ENCODE results near the gene UBE2L3. TPM values are rescaled to one million over a fixed set of nuclear protein-coding genes. Genes with fewer than 3 reads are reported as not detected.

UBE2L3 gene
- total and polyA plus RNA-seq, 2 of the 13 experiments (the other 11 are each of a cell fraction or from before 2014, with no cell fraction given) = 30.2 to 58.1 TPM

DNA sequence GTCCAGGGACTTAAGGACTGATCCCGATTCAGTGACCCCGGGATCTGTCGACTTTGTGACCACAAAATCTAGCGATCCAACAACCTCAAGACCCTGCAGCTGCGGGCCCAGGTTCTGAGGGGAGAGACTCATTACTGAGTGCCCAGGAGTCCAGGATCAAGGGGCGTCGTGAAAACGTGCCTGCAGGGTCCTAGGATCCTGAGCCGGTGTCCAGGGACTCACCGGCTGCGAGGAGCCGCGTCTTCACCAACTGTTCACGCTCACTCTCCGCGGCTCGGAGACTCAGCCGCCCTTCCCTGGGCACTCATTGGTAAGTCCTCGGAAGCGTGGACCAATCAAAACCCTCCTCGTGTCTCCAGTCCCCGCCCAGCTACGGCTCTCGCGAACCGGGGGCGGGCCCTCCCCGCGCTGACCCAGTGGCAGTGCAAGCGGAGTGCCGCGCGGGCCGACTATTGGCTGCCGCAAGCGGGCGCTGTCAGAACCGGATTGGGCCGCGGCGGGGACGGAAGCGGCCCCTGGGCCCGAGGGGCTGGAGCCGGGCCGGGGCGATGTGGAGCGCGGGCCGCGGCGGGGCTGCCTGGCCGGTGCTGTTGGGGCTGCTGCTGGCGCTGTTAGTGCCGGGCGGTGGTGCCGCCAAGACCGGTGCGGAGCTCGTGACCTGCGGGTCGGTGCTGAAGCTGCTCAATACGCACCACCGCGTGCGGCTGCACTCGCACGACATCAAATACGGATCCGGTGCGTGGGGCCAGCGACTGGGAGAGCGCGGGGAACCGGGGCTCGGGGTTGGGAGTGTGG, 74.5 kb downstream of the UBE2L3 start, which contains the start of gene SDF2L1 (continued):
- TF ChIP-seq, protein P1, sequence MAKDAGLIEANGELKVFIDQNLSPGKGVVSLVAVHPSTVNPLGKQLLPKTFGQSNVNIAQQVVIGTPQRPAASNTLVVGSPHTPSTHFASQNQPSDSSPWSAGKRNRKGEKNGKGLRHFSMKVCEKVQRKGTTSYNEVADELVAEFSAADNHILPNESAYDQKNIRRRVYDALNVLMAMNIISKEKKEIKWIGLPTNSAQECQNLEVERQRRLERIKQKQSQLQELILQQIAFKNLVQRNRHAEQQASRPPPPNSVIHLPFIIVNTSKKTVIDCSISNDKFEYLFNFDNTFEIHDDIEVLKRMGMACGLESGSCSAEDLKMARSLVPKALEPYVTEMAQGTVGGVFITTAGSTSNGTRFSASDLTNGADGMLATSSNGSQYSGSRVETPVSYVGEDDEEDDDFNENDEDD (CRISPR knock-in tag; IDR thresholded peaks at IDR 0.05; ENCODE audit: borderline replicate concordance) = peak; percentile 90; the same call in 1 of the 2 replicates
- TF ChIP-seq CHCHD3 (CRISPR knock-in tag; IDR thresholded peaks at IDR 0.05) (no peak), TEAD2 (CRISPR knock-in tag; IDR thresholded peaks at IDR 0.05) (no peak), MIER3 (CRISPR knock-in tag; IDR thresholded peaks at IDR 0.05; ENCODE audit: borderline replicate concordance) (no peak), ESRRA (CRISPR knock-in tag; IDR thresholded peaks at IDR 0.05; ENCODE audit: low read depth) (no peak), SMC3 (IDR thresholded peaks at IDR 0.05; ENCODE audit: low read length) (no peak), ERF (CRISPR knock-in tag; IDR thresholded peaks at IDR 0.05) (0 out of 2 replicates have a peak, but pooled peaks have one; percentile 33), FLYWCH1 (CRISPR knock-in tag; IDR thresholded peaks at IDR 0.05) (no peak), GATAD2A (CRISPR knock-in tag; IDR thresholded peaks at IDR 0.05) (peak; percentile 10; the same call in 1 of the 2 replicates), PRPF4 (IDR thresholded peaks at IDR 0.05; ENCODE audit: low read depth, low read length, poor library complexity, severe bottlenecking) (no peak), EHMT2 (IDR thresholded peaks at IDR 0.05; ENCODE audit: borderline replicate concordance, low read depth, low read length) (no peak), GTF3A (CRISPR knock-in tag; conservative IDR thresholded peaks at IDR 0.05) (no peak), NFE2L1 (CRISPR knock-in tag; IDR thresholded peaks at IDR 0.05; ENCODE audit: borderline replicate concordance) (no peak), KDM2A (CRISPR knock-in tag; IDR thresholded peaks at IDR 0.05; ENCODE audit: borderline replicate concordance, low read depth) (peak; percentile 43; the same call in 1 of the 2 replicates), TMF1 (CRISPR knock-in tag; IDR thresholded peaks at IDR 0.05; ENCODE audit: low read depth) (peak; percentile 50; the same call in 1 of the 2 replicates), MAZ (IDR thresholded peaks at IDR 0.05; ENCODE audit: borderline replicate concordance, low read depth, low read length) (peak; percentile 47; the same call in 1 of the 2 replicates), MAZ (CRISPR knock-in tag; IDR thresholded peaks at IDR 0.05; ENCODE audit: low read depth) (peak; percentile 52)
- TF ChIP-seq, protein P2, sequence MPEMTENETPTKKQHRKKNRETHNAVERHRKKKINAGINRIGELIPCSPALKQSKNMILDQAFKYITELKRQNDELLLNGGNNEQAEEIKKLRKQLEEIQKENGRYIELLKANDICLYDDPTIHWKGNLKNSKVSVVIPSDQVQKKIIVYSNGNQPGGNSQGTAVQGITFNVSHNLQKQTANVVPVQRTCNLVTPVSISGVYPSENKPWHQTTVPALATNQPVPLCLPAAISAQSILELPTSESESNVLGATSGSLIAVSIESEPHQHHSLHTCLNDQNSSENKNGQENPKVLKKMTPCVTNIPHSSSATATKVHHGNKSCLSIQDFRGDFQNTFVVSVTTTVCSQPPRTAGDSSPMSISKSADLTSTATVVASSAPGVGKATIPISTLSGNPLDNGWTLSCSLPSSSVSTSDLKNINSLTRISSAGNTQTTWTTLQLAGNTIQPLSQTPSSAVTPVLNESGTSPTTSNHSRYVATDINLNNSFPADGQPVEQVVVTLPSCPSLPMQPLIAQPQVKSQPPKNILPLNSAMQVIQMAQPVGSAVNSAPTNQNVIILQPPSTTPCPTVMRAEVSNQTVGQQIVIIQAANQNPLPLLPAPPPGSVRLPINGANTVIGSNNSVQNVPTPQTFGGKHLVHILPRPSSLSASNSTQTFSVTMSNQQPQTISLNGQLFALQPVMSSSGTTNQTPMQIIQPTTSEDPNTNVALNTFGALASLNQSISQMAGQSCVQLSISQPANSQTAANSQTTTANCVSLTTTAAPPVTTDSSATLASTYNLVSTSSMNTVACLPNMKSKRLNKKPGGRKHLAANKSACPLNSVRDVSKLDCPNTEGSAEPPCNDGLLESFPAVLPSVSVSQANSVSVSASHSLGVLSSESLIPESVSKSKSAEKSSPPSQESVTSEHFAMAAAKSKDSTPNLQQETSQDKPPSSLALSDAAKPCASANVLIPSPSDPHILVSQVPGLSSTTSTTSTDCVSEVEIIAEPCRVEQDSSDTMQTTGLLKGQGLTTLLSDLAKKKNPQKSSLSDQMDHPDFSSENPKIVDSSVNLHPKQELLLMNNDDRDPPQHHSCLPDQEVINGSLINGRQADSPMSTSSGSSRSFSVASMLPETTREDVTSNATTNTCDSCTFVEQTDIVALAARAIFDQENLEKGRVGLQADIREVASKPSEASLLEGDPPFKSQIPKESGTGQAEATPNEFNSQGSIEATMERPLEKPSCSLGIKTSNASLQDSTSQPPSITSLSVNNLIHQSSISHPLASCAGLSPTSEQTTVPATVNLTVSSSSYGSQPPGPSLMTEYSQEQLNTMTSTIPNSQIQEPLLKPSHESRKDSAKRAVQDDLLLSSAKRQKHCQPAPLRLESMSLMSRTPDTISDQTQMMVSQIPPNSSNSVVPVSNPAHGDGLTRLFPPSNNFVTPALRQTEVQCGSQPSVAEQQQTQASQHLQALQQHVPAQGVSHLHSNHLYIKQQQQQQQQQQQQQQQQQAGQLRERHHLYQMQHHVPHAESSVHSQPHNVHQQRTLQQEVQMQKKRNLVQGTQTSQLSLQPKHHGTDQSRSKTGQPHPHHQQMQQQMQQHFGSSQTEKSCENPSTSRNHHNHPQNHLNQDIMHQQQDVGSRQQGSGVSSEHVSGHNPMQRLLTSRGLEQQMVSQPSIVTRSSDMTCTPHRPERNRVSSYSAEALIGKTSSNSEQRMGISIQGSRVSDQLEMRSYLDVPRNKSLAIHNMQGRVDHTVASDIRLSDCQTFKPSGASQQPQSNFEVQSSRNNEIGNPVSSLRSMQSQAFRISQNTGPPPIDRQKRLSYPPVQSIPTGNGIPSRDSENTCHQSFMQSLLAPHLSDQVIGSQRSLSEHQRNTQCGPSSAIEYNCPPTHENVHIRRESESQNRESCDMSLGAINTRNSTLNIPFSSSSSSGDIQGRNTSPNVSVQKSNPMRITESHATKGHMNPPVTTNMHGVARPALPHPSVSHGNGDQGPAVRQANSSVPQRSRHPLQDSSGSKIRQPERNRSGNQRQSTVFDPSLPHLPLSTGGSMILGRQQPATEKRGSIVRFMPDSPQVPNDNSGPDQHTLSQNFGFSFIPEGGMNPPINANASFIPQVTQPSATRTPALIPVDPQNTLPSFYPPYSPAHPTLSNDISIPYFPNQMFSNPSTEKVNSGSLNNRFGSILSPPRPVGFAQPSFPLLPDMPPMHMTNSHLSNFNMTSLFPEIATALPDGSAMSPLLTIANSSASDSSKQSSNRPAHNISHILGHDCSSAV (CRISPR knock-in tag; IDR thresholded peaks at IDR 0.05; ENCODE audit: borderline replicate concordance) = no peak
- TF ChIP-seq, protein P3, sequence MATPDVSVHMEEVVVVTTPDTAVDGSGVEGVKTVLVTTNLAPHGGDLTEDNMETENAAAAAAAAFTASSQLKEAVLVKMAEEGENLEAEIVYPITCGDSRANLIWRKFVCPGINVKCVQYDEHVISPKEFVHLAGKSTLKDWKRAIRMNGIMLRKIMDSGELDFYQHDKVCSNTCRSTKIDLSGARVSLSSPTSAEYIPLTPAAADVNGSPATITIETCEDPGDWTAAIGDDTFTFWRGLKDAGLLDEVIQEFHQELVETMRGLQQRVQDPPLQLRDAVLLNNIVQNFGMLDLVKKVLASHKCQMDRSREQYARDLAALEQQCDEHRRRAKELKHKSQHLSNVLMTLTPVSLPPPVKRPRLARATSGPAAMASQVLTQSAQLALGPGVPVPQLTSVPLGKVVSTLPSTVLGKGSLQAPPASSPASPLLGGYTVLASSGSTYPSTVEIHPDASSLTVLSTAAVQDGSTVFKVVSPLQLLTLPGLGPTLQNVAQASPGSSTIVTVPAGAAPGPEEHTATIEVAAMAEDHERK (CRISPR knock-in tag; IDR thresholded peaks at IDR 0.05; ENCODE audit: low read depth) = no peak
